Endothelial cell of umbilical vein (primary cell): ENCODE measurements around the gene SIGLEC9.

Experiments used
- EZH2 ChIP-seq: IDR thresholded peaks from 2 replicates; pipeline ENCODE4 v1.6.1; 2012; ENCODE audit warnings: borderline replicate concordance, low read depth, mild to moderate bottlenecking, moderate library complexity, low read length, inconsistent platforms; ENCODE audit not compliant: severe bottlenecking
- FOS ChIP-seq: IDR thresholded peaks from 2 replicates; pipeline ENCODE4 v1.6.1; 2011; ENCODE audit warnings: mild to moderate bottlenecking, low read length, moderate library complexity, borderline replicate concordance; ENCODE audit not compliant: insufficient read depth
- GATA2 ChIP-seq: IDR thresholded peaks from 2 replicates; pipeline ENCODE4 v1.7.0; 2011; ENCODE audit warnings: low read depth, mild to moderate bottlenecking, moderate library complexity, mixed read lengths, low read length; ENCODE audit not compliant: insufficient read length, insufficient read depth
- JUN ChIP-seq: IDR thresholded peaks from 2 replicates; pipeline ENCODE4 v1.6.1; 2011; ENCODE audit warnings: borderline replicate concordance, low read depth; ENCODE audit not compliant: insufficient read length, insufficient read depth
- MYC ChIP-seq: IDR thresholded peaks from one replicate; pipeline ENCODE4 v1.6.1; 2011; ENCODE audit warnings: mild to moderate bottlenecking, low read depth, low read length
- POLR2A ChIP-seq: IDR thresholded peaks from 2 replicates; pipeline ENCODE4 v1.6.1; 2012; ENCODE audit warnings: low read depth, mild to moderate bottlenecking, control low read depth, low read length
- POLR2AphosphoS5 ChIP-seq: IDR thresholded peaks from 2 replicates; pipeline ENCODE4 v1.6.1; 2012; ENCODE audit warnings: low read depth, mild to moderate bottlenecking, control low read depth, low read length, moderate library complexity; ENCODE audit not compliant: insufficient read depth
- TF ChIP-seq, protein P1 (sequence below), 2 donors: IDR thresholded peaks; 1 replicate in 1 of 2; 2 replicates in 1 of 2; pipeline ENCODE4 v1.5.1; 2011; ENCODE audit warnings: low read length in 2 of 2, mild to moderate bottlenecking in 2 of 2, moderate library complexity in 2 of 2, control low read depth in 1 of 2, inconsistent platforms in 1 of 2, low read depth in 1 of 2; ENCODE audit not compliant: insufficient read depth in 1 of 2; ENCODE audit errors: extremely low read depth in 1 of 2
- TF ChIP-seq, protein P2 (sequence below): IDR thresholded peaks from 2 replicates; pipeline ENCODE4 v1.6.1; 2011; ENCODE audit not compliant: insufficient read depth, insufficient read length

DNA sequence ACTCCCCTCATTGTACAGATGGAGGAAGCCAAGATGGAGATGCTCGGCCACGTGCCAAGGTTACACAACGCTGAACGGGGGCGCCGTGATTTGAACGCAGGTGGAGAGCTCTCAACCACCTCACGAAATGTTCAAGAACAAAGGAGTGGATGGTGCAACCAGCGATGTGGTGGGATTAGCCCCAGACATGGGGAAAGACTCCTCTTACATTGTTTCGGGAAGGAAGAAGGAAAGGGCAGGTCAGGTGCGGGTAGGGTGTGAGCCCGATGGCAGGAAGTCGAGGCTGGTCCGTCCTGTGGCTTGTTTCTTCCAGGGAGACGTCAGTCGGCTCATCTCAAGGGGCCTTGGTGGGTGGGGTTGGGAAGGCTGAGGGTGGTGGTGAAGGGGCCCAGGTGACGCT is 34.9 kb upstream of the SIGLEC9 start:
- TF ChIP-seq, protein P1, sequence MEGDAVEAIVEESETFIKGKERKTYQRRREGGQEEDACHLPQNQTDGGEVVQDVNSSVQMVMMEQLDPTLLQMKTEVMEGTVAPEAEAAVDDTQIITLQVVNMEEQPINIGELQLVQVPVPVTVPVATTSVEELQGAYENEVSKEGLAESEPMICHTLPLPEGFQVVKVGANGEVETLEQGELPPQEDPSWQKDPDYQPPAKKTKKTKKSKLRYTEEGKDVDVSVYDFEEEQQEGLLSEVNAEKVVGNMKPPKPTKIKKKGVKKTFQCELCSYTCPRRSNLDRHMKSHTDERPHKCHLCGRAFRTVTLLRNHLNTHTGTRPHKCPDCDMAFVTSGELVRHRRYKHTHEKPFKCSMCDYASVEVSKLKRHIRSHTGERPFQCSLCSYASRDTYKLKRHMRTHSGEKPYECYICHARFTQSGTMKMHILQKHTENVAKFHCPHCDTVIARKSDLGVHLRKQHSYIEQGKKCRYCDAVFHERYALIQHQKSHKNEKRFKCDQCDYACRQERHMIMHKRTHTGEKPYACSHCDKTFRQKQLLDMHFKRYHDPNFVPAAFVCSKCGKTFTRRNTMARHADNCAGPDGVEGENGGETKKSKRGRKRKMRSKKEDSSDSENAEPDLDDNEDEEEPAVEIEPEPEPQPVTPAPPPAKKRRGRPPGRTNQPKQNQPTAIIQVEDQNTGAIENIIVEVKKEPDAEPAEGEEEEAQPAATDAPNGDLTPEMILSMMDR (IDR thresholded peaks at IDR 0.05; ENCODE audit: extremely low read depth in 1 of 2, insufficient read depth in 1 of 2, low read depth in 1 of 2, low read length in 2 of 2), result no peak
- TF ChIP-seq MYC (no peak), POLR2A (no peak), EZH2 (no peak), POLR2AphosphoS5 (no peak), JUN (no peak), GATA2 (no peak), FOS (no peak)
- TF ChIP-seq, protein P2, sequence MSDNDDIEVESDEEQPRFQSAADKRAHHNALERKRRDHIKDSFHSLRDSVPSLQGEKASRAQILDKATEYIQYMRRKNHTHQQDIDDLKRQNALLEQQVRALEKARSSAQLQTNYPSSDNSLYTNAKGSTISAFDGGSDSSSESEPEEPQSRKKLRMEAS, result no peak
